Stimulated activated naive B cell treated with anti-CD40 and anti-IgM and Interleukin-4, amounts not matched to agents 10 μg/mL and 1 μg/mL and 100 μg/mL, for 72 hours (primary cell): Measurements from ENCODE around the gene GRK6.
A peak's percentile ranks its signal among the peaks of the same experiment; 100 is the strongest.

ENCODE experiments used
- ATAC-seq, 2 donors: fragments of 150-1000 bp; cut with Tn5 transposase; replicated peaks; 2 replicates each; pipeline ENCODE4 v1.10.0; 2021; ENCODE audit warnings: moderate library complexity in 1 of 2
- DNase-seq: peaks from one replicate; pipeline ENCODE4 v3.0.0; 2021
- H3K27ac Mint-ChIP-seq: one replicate; pipeline ENCODE4 v1.8.0; 2022; ENCODE audit warnings: mild to moderate bottlenecking, mixed read lengths
- H3K27me3 Mint-ChIP-seq, 2 donors: one replicate each; pipeline ENCODE4 v1.8.0; 2022; ENCODE audit warnings: mixed read lengths in 2 of 2
- H3K36me3 Mint-ChIP-seq, 2 donors: one replicate each; pipeline ENCODE4 v1.8.0; 2022; ENCODE audit warnings: mixed read lengths in 2 of 2, mild to moderate bottlenecking in 1 of 2
- H3K4me1 Mint-ChIP-seq, 2 donors: one replicate each; pipeline ENCODE4 v1.8.0; 2022; ENCODE audit warnings: mixed read lengths in 2 of 2, mild to moderate bottlenecking in 1 of 2
- H3K4me3 Mint-ChIP-seq, 2 donors: one replicate each; pipeline ENCODE4 v1.8.0; 2022; ENCODE audit warnings: mild to moderate bottlenecking in 2 of 2, mixed read lengths in 2 of 2, moderate library complexity in 1 of 2
- H3K9me3 Mint-ChIP-seq, 2 donors: one replicate each; pipeline ENCODE4 v1.8.0; 2022; ENCODE audit warnings: mixed read lengths in 2 of 2, mild to moderate bottlenecking in 1 of 2

The GRK6 gene

GRCh38 chr5:177490311-177490991, 64.0 kb downstream of the GRK6 start:
- Mint-ChIP-seq H3K27me3 (no peaks in the 10 kb centered on the region), H3K9me3 (no peaks in the 10 kb centered on the region), H3K27ac (peak overlapping the region; percentile 27), H3K4me1 (peaks cover 32 to 46% of the 10 kb centered on the region in 2 donors), H3K4me3 (no peak overlapping the region), H3K36me3 (peaks cover 45 to 49% of the 10 kb centered on the region in 2 donors)
- ATAC-seq (no peak), DNase-seq (no peak)

- Mint-ChIP-seq H3K4me1 (peaks cover 32 to 52% of the 10 kb centered on the region in 2 donors), H3K9me3 (no peaks in the 10 kb centered on the region), H3K4me3 (peak overlapping the region in 1 of 2 donors; percentile 30), H3K27me3 (no peaks in the 10 kb centered on the region), H3K36me3 (peaks cover 43 to 49% of the 10 kb centered on the region in 2 donors), H3K27ac (no peak overlapping the region)
- no peak for ATAC-seq
- no peak for DNase-seq
These were observed 64.5 kb downstream of the GRK6 start for GRCh38 chr5:177490992-177491391.

GRCh38 chr5:177491429-177491945, 65.0 kb downstream of the GRK6 start:
- Mint-ChIP-seq H3K4me1 (peaks cover 37 to 57% of the 10 kb centered on the region in 2 donors), H3K27me3 (no peaks in the 10 kb centered on the region), H3K27ac (no peak overlapping the region), H3K9me3 (no peaks in the 10 kb centered on the region), H3K36me3 (peaks cover 40 to 46% of the 10 kb centered on the region in 2 donors), H3K4me3 (peak overlapping the region in 1 of 2 donors; percentile 30)
- DNase-seq (no peak), ATAC-seq (no peak)

- no peak overlapping the region for H3K27ac Mint-ChIP-seq
- H3K36me3 Mint-ChIP-seq = peaks cover 37 to 44% of the 10 kb centered on the region in 2 donors
- H3K4me1 Mint-ChIP-seq = peaks cover 37 to 60% of the 10 kb centered on the region in 2 donors
- H3K27me3 Mint-ChIP-seq = no peaks in the 10 kb centered on the region
- H3K4me3 Mint-ChIP-seq = no peak overlapping the region
- DNase-seq (no peak), ATAC-seq (no peak)
- H3K9me3 Mint-ChIP-seq = no peaks in the 10 kb centered on the region
These were observed 65.7 kb downstream of the GRK6 start for GRCh38 chr5:177491983-177492746.
